HepG2 (cell line): ENCODE data around the gene CHCHD1. TPM values are rescaled to one million over a fixed set of nuclear protein-coding genes. Genes with fewer than 3 reads are reported as not detected.

Source experiments
- CBFB ChIP-seq: sonication (generic); formaldehyde crosslinking; IDR thresholded peaks from 2 replicates; pipeline ENCODE4 v1.4.0; 2020; ENCODE audit warnings: missing genetic modification reagents
- CBX5 ChIP-seq: sonication (generic); formaldehyde crosslinking; IDR thresholded peaks from 2 replicates; pipeline ENCODE4 v1.4.0; 2020; ENCODE audit warnings: missing genetic modification reagents, borderline replicate concordance
- HHEX ChIP-seq: IDR thresholded peaks from 2 replicates; pipeline ENCODE4 v1.6.1; 2016; ENCODE audit warnings: control low read depth
- MAFG ChIP-seq: sonication (generic); formaldehyde crosslinking; IDR thresholded peaks from 2 replicates; pipeline ENCODE4 v1.5.1; 2020; ENCODE audit warnings: mild to moderate bottlenecking, missing genetic modification reagents
- MYNN ChIP-seq: sonication (generic); formaldehyde crosslinking; IDR thresholded peaks from 2 replicates; pipeline ENCODE4 v1.4.0; 2020; ENCODE audit warnings: mild to moderate bottlenecking, low read depth, missing genetic modification reagents
- PLRG1 ChIP-seq: fragments of 450-650 bp; conservative IDR thresholded peaks from 2 replicates; pipeline ENCODE4 v1.6.1; 2016
- PRPF4 ChIP-seq: fragments of 200-400 bp; formaldehyde crosslinking; IDR thresholded peaks from 2 replicates; pipeline ENCODE4 v1.6.1; 2016; ENCODE audit warnings: low read length, low read depth; ENCODE audit not compliant: poor library complexity, severe bottlenecking
- REL ChIP-seq: sonication (generic); formaldehyde crosslinking; conservative IDR thresholded peaks from 2 replicates; pipeline ENCODE4 v1.8.0; 2022; ENCODE audit warnings: mild to moderate bottlenecking, missing genetic modification reagents, moderate library complexity
- RFX1 ChIP-seq: fragments of 450-650 bp; IDR thresholded peaks from 2 replicates; pipeline ENCODE4 v1.6.1; 2017
- RXRA ChIP-seq: sonication (generic); formaldehyde crosslinking; IDR thresholded peaks from 2 replicates; pipeline ENCODE4 v1.5.1; 2020; ENCODE audit warnings: missing genetic modification reagents
- RXRB ChIP-seq: IDR thresholded peaks from 2 replicates; pipeline ENCODE4 v1.6.1; 2016; ENCODE audit warnings: borderline replicate concordance, missing genetic modification reagents, missing compliant biosample characterization
- SP140L ChIP-seq: sonication (generic); formaldehyde crosslinking; IDR thresholded peaks from 2 replicates; pipeline ENCODE4 v1.4.0; 2020; ENCODE audit warnings: missing genetic modification reagents, borderline replicate concordance
- ZNF124 ChIP-seq: sonication (generic); formaldehyde crosslinking; IDR thresholded peaks from 2 replicates; pipeline ENCODE4 v1.4.0; 2020; ENCODE audit warnings: missing genetic modification reagents
- ZNF234 ChIP-seq: sonication (generic); formaldehyde crosslinking; conservative IDR thresholded peaks from 2 replicates; pipeline ENCODE4 v1.5.1; 2020; ENCODE audit warnings: mild to moderate bottlenecking, missing genetic modification reagents
- ZNF326 ChIP-seq: sonication (generic); formaldehyde crosslinking; IDR thresholded peaks from 2 replicates; pipeline ENCODE4 v1.4.0; 2020; ENCODE audit warnings: missing genetic modification reagents, borderline replicate concordance
- ZNF343 ChIP-seq: sonication (generic); formaldehyde crosslinking; IDR thresholded peaks from 2 replicates; pipeline ENCODE4 v1.4.0; 2020; ENCODE audit warnings: mild to moderate bottlenecking, missing genetic modification reagents
- ZNF761 ChIP-seq: sonication (generic); formaldehyde crosslinking; conservative IDR thresholded peaks from 2 replicates; pipeline ENCODE4 v1.4.0; 2020; ENCODE audit warnings: mild to moderate bottlenecking, missing genetic modification reagents
- polyA plus RNA-seq, 8 experiments: library from polyadenylated mRNA; depleted of rRNA in 3 of 8; stranded (reverse) in 7 of 8; unstranded in 1 of 8; fragments of >200 nt; fragmentation: Illumina TruSeq in 4 of 8; extraction: Trizol in 4 of 8; gene quantifications; 2 replicates each; pipeline versions ENCODE4 v1.2.1 to v1.2.3, GENCODE V29; 2011 to 2016; ENCODE audit warnings: low read depth in 4 of 8, missing spikeins in 1 of 8, mixed read lengths in 1 of 8; ENCODE audit not compliant: insufficient read depth in 1 of 8
- total RNA-seq, 5 experiments: library from RNA; depleted of rRNA; stranded (reverse); fragments of >200 nt; fragmentation: Illumina TruSeq; extraction: Trizol; gene quantifications; 2 replicates each; pipeline ENCODE4 v1.2.3, GENCODE V29; 2016; ENCODE audit warnings: low read depth in 1 of 5
- TF ChIP-seq, protein P1 (sequence below): sonication (generic); formaldehyde crosslinking; IDR thresholded peaks from 2 replicates; pipeline ENCODE4 v1.5.1; 2020; ENCODE audit warnings: mild to moderate bottlenecking, missing genetic modification reagents, borderline replicate concordance
- TF ChIP-seq, protein P2 (sequence below): sonication (generic); formaldehyde crosslinking; IDR thresholded peaks from 2 replicates; pipeline ENCODE4 v1.8.1; 2023; ENCODE audit warnings: mild to moderate bottlenecking, moderate library complexity, missing genetic modification reagents
- TF ChIP-seq, protein P3 (sequence below): sonication (generic); formaldehyde crosslinking; conservative IDR thresholded peaks from 2 replicates; pipeline ENCODE4 v1.8.0; 2022; ENCODE audit warnings: low read depth, missing genetic modification reagents
- TF ChIP-seq, protein P4 (sequence below): IDR thresholded peaks from 2 replicates; pipeline ENCODE4 v1.6.1; 2016; ENCODE audit warnings: missing compliant biosample characterization, missing genetic modification reagents, borderline replicate concordance

Gene CHCHD1
- total and polyA plus RNA-seq, 2 of the 13 experiments (the other 11 are each of a cell fraction or from before 2014, with no cell fraction given) = 36.9 to 71.2 TPM

DNA sequence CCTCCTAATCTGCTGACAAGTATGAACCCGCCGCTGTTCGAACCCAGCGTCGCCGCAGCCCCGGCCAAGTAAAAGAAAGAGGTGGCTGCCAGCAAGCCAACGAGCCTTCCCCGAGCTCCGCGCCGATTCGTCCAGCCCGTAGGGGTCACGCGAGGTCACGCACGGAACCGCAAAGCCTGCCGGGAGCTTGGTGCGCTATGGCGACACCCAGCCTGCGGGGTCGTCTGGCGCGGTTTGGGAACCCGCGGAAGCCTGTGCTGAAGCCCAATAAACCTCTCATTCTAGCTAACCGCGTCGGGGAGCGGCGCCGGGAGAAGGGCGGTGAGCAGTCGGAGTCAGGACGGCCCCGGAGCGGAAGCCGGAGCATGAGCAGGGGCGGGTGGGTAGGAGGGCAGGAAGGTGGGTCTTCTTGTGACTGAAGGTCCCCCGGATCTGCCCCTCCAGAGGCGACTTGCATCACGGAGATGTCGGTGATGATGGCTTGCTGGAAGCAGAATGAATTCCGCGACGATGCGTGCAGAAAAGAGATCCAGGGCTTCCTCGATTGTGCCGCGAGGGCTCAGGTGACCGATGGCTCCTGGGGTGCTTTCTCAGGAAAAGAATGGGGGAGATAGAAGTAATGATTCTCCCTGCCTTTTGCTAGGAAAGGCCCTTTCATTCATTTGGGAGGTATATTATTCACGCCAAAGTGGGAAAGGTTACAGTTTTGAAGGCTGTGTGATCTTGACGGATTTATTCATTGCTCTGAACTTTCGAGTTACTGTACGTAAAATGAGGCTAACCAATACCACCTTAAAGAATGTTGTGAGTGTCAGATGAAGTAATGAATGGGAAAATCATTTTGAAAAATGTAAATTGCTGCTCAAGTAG is at the start of gene CHCHD1 (continued):
- TF ChIP-seq, protein P1, sequence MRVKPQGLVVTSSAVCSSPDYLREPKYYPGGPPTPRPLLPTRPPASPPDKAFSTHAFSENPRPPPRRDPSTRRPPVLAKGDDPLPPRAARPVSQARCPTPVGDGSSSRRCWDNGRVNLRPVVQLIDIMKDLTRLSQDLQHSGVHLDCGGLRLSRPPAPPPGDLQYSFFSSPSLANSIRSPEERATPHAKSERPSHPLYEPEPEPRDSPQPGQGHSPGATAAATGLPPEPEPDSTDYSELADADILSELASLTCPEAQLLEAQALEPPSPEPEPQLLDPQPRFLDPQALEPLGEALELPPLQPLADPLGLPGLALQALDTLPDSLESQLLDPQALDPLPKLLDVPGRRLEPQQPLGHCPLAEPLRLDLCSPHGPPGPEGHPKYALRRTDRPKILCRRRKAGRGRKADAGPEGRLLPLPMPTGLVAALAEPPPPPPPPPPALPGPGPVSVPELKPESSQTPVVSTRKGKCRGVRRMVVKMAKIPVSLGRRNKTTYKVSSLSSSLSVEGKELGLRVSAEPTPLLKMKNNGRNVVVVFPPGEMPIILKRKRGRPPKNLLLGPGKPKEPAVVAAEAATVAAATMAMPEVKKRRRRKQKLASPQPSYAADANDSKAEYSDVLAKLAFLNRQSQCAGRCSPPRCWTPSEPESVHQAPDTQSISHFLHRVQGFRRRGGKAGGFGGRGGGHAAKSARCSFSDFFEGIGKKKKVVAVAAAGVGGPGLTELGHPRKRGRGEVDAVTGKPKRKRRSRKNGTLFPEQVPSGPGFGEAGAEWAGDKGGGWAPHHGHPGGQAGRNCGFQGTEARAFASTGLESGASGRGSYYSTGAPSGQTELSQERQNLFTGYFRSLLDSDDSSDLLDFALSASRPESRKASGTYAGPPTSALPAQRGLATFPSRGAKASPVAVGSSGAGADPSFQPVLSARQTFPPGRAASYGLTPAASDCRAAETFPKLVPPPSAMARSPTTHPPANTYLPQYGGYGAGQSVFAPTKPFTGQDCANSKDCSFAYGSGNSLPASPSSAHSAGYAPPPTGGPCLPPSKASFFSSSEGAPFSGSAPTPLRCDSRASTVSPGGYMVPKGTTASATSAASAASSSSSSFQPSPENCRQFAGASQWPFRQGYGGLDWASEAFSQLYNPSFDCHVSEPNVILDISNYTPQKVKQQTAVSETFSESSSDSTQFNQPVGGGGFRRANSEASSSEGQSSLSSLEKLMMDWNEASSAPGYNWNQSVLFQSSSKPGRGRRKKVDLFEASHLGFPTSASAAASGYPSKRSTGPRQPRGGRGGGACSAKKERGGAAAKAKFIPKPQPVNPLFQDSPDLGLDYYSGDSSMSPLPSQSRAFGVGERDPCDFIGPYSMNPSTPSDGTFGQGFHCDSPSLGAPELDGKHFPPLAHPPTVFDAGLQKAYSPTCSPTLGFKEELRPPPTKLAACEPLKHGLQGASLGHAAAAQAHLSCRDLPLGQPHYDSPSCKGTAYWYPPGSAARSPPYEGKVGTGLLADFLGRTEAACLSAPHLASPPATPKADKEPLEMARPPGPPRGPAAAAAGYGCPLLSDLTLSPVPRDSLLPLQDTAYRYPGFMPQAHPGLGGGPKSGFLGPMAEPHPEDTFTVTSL (CRISPR knock-in tag) = no peak
- TF ChIP-seq ZNF343 (no peak), RXRA (CRISPR knock-in tag) (peak; percentile 97), ZNF761 (CRISPR knock-in tag) (no peak), MAFG (CRISPR knock-in tag) (no peak), RFX1 (no peak), SP140L (peak; percentile 74; the same call in 1 of the 2 replicates), PLRG1 (no peak), PRPF4 (no peak), HHEX (CRISPR knock-in tag) (no peak), REL (CRISPR knock-in tag) (0 out of 2 replicates have a peak, but pooled peaks have one; percentile 35), RXRB (CRISPR knock-in tag) (peak; percentile 92), CBX5 (CRISPR knock-in tag) (peak; percentile 53; the same call in 1 of the 2 replicates), ZNF124 (CRISPR knock-in tag) (peak; percentile 47; the same call in 1 of the 2 replicates), ZNF326 (CRISPR knock-in tag) (no peak), ZNF234 (CRISPR knock-in tag) (no peak), CBFB (peak; percentile 89), MYNN (CRISPR knock-in tag) (no peak)
- TF ChIP-seq, protein P2, sequence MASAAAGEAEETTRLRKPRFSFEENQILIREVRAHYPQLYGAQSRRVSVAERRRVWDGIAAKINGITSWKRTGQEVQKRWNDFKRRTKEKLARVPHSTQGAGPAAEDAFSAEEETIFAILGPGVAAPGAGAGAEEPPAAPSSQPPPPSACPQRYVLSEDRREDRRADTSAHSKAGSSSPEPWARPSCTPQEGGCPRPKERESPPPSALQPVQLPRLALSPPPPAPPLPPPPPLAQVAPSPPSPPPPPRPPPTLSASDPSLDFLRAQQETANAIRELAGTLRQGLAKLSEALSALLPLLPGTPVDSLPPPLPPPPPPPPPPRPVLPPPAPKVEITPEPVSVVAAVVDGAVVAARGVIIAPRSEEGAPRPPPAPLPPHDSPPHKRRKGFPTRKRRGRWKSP = peak; percentile 89
- TF ChIP-seq, protein P3, sequence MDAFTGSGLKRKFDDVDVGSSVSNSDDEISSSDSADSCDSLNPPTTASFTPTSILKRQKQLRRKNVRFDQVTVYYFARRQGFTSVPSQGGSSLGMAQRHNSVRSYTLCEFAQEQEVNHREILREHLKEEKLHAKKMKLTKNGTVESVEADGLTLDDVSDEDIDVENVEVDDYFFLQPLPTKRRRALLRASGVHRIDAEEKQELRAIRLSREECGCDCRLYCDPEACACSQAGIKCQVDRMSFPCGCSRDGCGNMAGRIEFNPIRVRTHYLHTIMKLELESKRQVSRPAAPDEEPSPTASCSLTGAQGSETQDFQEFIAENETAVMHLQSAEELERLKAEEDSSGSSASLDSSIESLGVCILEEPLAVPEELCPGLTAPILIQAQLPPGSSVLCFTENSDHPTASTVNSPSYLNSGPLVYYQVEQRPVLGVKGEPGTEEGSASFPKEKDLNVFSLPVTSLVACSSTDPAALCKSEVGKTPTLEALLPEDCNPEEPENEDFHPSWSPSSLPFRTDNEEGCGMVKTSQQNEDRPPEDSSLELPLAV (CRISPR knock-in tag) = no peak
- TF ChIP-seq, protein P4, sequence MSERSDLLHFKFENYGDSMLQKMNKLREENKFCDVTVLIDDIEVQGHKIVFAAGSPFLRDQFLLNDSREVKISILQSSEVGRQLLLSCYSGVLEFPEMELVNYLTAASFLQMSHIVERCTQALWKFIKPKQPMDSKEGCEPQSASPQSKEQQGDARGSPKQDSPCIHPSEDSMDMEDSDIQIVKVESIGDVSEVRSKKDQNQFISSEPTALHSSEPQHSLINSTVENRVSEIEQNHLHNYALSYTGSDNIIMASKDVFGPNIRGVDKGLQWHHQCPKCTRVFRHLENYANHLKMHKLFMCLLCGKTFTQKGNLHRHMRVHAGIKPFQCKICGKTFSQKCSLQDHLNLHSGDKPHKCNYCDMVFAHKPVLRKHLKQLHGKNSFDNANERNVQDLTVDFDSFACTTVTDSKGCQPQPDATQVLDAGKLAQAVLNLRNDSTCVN = peak; percentile 78
